ENCODE measurements around the gene EIF2S3. TPM values are rescaled to one million over a fixed set of nuclear protein-coding genes. Genes with fewer than 3 reads are reported as not detected.

Gene EIF2S3
- total and polyA plus RNA-seq, 4 donors = 62.5 to 249 (median 105) TPM

DNA sequence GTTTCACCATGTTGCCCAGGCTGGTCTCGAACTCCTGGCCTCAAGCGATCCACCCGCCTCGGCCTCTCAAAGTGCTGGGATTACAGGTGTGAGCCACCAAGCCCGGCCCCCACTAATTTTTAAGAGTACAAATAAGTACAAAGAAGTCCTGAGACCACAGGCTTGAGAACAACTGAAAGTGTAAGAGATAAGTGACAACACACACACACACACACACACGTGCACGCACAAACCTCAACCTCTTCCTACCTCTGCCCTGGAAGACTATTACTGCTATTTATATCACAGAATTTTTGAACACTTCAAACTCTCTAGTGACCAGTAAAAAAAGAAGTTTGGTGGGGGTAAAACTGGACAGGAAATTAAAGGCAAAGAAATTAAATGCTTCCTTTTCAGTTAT lies 35.3 kb upstream of the EIF2S3 start:
- no peak overlapping the region for H3K9ac ChIP-seq (ENCODE audit: insufficient read depth in 1 of 2, low read length in 2 of 2)
- H3K4me3 ChIP-seq = no peak overlapping the region
- H3K27ac ChIP-seq (ENCODE audit: low read depth in 1 of 2, low read length in 1 of 2) = no peak overlapping the region
- TF ChIP-seq, protein P1, sequence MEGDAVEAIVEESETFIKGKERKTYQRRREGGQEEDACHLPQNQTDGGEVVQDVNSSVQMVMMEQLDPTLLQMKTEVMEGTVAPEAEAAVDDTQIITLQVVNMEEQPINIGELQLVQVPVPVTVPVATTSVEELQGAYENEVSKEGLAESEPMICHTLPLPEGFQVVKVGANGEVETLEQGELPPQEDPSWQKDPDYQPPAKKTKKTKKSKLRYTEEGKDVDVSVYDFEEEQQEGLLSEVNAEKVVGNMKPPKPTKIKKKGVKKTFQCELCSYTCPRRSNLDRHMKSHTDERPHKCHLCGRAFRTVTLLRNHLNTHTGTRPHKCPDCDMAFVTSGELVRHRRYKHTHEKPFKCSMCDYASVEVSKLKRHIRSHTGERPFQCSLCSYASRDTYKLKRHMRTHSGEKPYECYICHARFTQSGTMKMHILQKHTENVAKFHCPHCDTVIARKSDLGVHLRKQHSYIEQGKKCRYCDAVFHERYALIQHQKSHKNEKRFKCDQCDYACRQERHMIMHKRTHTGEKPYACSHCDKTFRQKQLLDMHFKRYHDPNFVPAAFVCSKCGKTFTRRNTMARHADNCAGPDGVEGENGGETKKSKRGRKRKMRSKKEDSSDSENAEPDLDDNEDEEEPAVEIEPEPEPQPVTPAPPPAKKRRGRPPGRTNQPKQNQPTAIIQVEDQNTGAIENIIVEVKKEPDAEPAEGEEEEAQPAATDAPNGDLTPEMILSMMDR (IDR thresholded peaks at IDR 0.05; ENCODE audit: control extremely low read depth, extremely low read depth) = no peak
- no peaks in the 10 kb centered on the region for H3K4me1 ChIP-seq (ENCODE audit: control insufficient read depth in 5 of 5, insufficient read depth in 5 of 5, low read length in 5 of 5)
- ATAC-seq (ENCODE audit: insufficient read depth, low FRiP score) (no peak), DNase-seq (no peak)
- peaks cover 0 to 39% (median 11%) of the 10 kb centered on the region in 3 donors for H3K27me3 ChIP-seq (ENCODE audit: control insufficient read depth in 3 of 3, insufficient read depth in 3 of 3, low read length in 2 of 3)
- WGBS, 2 donors = 69 to 80% methylated on average over 5 to 7 of the region's 7 CpGs
- H3K36me3 ChIP-seq (ENCODE audit: control insufficient read depth in 4 of 4, insufficient read depth in 4 of 4, low read length in 4 of 4) = no peaks in the 10 kb centered on the region
- H3K9me3 ChIP-seq (ENCODE audit: control insufficient read depth in 4 of 4, insufficient read depth in 3 of 4, low read length in 3 of 4) = no peaks in the 10 kb centered on the region

DNA sequence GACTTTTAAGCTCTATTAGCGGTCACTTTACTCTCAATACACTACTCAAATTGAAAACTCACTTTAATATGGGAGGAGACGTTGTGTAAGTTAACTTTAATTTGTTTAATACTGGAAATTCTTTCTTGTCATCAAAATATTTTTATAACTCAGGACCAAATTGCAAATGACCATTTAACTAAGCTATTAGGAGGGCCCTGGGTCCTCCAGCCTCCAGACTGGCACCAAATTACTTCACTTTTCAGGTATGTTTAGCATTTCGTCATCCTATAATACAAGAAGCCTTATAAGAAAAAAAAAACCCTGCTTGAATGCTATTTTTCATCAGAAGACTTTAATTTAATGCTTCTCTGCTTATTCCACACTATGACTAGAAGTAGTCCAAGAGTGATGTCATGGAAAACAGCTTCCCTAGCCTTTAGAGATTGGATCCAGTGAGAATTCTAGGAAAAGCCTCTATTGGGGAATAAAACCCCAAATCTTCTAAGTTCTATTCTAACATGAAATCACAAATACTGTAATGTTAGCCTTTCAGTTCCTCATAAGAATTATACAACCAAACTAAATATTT lies 34.4 kb upstream of the EIF2S3 start:
- 62 to 82% methylated on average over 3 of the region's 3 CpGs for WGBS, 2 donors
- no peaks in the 10 kb centered on the region for H3K9me3 ChIP-seq (ENCODE audit: control insufficient read depth in 4 of 4, insufficient read depth in 3 of 4, low read length in 3 of 4)
- H3K36me3 ChIP-seq (ENCODE audit: control insufficient read depth in 4 of 4, insufficient read depth in 4 of 4, low read length in 4 of 4) = no peaks in the 10 kb centered on the region
- H3K27me3 ChIP-seq (ENCODE audit: control insufficient read depth in 3 of 3, insufficient read depth in 3 of 3, low read length in 2 of 3) = peaks cover 3 to 31% (median 8%) of the 10 kb centered on the region in 3 donors
- no peak overlapping the region for H3K4me3 ChIP-seq
- H3K9ac ChIP-seq (ENCODE audit: insufficient read depth in 1 of 2, low read length in 2 of 2) = no peak overlapping the region
- ATAC-seq (ENCODE audit: insufficient read depth, low FRiP score) (no peak), DNase-seq (peak in 1 of 3 donors; percentile 40)
- TF ChIP-seq, protein P1 (IDR thresholded peaks at IDR 0.05; ENCODE audit: control extremely low read depth, extremely low read depth) = no peak
- H3K27ac ChIP-seq (ENCODE audit: low read depth in 1 of 2, low read length in 1 of 2) = no peak overlapping the region
- no peaks in the 10 kb centered on the region for H3K4me1 ChIP-seq (ENCODE audit: control insufficient read depth in 5 of 5, insufficient read depth in 5 of 5, low read length in 5 of 5)

DNA sequence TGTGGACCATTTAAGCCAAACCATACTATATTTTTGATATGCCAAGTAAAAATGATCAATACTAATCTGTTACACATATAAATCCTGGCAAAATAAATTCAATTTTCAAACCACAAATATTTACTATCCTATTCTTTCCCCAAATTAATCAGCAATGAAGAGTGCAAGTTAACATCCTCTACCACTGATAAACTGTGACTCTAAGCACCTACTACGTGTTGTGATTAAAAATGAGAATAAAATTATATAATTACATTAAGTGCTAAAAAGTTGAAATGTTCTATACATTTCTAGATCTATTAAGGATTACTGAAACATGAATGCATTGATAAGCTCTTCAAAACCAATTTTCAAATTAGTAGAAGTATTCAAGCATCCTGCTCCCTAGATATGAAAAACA lies 31.2 kb upstream of the EIF2S3 start:
- peak overlapping the region in 1 of 2 donors; percentile 65 for H3K9ac ChIP-seq (ENCODE audit: insufficient read depth in 1 of 2, low read length in 2 of 2)
- TF ChIP-seq, protein P1 (IDR thresholded peaks at IDR 0.05; ENCODE audit: control extremely low read depth, extremely low read depth) = no peak
- DNase-seq (no peak), ATAC-seq (ENCODE audit: insufficient read depth, low FRiP score) (no peak)
- peaks cover 7 to 25% (median 11%) of the 10 kb centered on the region in 3 donors for H3K27me3 ChIP-seq (ENCODE audit: control insufficient read depth in 3 of 3, insufficient read depth in 3 of 3, low read length in 2 of 3)
- 16 to 34% methylated on average over 1 of the region's 1 CpG for WGBS, 2 donors
- no peaks in the 10 kb centered on the region for H3K36me3 ChIP-seq (ENCODE audit: control insufficient read depth in 4 of 4, insufficient read depth in 4 of 4, low read length in 4 of 4)
- H3K27ac ChIP-seq (ENCODE audit: low read depth in 1 of 2, low read length in 1 of 2) = no peak overlapping the region
- no peak overlapping the region for H3K4me3 ChIP-seq
- H3K4me1 ChIP-seq (ENCODE audit: control insufficient read depth in 5 of 5, insufficient read depth in 5 of 5, low read length in 5 of 5) = no peaks in the 10 kb centered on the region
- no peaks in the 10 kb centered on the region for H3K9me3 ChIP-seq (ENCODE audit: control insufficient read depth in 4 of 4, insufficient read depth in 3 of 4, low read length in 3 of 4)

All from lung (tissue), 12 donors.